Fibroblast of skin of abdomen (primary cell): ENCODE data around the gene PHETA1.
A peak's percentile ranks its signal among the peaks of the same experiment; 100 is the strongest.

Experiments
- DNase-seq: peaks from one replicate; pipeline ENCODE4 v3.0.0-alpha.2; 2013

PHETA1 gene

DNA sequence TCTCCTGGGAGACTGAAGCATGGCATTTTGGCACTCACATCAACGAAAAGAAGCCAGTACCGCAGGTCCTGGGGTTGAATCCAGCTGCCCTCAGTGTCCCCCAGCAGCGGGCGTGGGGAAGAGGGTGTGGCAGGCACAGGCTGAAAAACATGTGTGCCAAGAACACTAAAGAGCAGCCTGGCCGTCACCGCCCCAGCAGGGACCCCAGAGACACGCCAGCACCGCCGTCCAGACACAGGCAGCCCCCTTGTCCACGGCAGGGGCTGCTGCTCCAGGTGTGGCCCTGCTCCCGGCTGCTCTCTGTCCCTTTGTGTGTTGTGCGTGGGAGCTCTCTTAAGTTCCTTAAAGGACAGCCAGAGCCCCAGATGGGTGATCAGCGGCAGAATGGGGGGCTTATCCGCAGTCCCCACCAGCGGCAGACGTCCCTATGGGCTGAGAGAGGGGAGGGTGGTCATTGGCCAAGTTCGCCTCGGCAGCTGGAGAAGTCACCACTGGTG, 556 bp downstream of the PHETA1 start:
- no peak for DNase-seq

DNA sequence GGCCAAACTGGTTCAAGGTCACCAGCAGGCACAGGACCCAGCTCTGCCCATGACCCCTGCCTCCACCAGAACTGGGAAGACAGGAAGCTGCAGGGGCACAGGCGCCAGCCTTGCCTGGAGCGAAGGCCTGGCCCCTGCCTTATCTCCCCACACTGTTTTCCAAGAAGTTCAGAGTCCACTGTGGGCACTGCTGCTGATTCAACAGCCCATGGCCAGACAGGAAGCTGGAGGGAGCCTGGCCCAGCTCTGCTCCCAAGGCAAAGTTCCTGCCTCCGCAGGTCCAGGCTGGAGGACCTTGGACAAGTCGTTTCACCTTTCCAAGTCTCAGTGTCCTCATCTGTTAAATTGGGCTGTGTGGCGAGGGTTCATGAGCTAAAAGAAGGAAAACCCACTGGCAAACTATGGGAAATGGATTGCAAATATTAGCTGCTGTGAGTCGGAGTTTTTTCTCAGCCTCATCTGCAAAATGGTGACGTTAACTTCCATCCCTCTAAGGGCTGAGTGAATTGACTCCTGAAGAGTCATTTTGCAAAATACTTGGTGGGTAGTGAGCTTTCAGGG, 1.2 kb downstream of the PHETA1 start:
- no peak for DNase-seq

DNA sequence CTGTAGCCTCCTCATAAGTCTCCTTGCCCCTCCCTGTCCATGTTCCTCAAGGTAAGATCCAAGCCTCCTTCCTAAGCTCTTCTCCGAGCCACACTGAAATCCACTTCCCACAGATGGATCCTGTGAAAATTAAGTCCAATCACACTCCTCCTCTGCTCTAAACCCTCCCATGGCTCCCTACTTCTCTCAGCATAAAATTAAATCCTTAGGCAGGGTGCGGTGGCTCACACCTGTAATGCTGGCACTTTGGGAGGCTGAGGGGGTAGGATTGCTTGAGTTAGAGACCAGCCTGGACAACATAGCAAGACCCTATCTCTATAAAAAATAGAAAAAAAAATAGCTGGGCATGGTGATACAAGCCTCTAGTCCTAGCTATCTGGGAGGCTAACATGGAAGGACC, 2.3 kb downstream of the PHETA1 start:
- DNase-seq = no peak

DNA sequence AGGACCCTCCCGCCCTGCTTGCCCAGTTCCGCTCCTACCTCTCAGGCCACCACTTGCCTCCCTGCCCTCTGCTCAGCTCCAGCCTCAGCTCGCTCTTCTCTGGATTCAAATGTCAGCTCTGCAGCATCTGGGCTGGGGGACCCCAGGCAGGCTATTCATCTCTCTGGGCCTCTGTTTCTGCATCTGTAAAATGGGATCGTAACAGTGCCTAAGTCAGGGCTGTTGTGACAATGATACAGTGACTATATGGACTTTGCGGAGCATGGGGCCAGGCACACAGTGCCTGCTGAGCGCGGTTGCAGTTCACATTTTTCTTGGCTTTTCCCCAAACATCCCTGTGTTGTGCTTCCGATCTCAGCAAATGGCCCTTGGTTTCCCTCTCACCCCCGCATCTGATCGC, 2.8 kb downstream of the PHETA1 start:
- DNase-seq = no peak

DNA sequence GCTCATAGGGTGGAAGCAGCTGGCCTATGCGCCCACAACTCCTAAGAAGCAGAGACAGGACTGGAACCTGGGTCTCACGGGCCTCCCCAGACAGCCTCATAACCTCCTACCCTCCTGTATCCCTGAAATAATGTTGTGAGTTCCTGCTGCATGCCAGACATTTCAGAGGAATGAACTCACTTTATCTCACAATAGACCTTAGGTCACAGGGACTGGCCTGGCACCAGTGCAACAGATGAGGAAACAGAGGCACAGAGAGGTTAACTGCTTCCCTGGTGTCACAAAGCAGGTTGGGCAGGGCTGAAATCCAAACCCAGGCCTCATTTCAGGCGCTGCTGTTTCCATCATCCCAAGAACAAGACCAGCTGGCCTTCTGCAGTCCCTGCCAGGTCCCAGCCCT, 5.3 kb downstream of the PHETA1 start:
- peak; percentile 28 for DNase-seq

DNA sequence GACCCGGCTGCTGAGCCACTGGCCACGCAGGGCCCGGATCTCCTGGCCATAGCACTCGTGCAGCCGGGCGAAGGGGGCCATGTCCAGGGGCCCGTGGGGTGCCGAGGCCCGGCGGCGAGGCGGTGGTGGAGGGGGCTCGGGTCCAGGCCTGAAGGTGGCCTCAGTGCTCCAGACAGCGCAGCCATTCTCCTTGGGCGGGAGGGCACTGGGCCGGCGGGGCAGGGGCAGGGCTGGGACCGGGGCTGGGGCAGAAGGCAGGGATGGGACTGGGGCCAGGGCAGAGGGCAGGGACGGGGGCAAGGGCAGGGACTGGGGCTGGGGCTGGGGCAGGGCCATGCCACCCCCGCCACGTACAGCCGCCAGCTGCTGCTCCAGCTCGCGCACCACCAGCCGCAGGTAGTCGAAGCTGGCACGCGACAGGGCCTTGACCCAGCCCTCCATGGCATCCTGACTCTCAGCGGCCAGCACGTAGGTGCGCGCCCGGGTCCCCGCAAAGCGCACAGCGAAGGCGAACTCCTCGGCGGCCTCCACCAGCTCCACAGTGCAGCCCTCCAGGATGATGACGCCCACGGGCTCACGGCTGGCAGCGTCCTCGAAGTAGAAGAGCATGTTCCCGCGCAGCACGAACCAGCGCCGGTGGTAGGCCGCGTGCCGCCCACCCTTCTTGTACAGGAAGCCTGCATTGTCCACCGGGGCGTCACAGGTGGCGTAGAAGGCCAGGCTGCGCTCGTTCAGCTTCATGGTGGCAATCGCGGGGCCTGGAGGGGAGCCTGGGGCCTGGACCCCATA, 6.0 kb downstream of the PHETA1 start:
- no peak for DNase-seq

DNA sequence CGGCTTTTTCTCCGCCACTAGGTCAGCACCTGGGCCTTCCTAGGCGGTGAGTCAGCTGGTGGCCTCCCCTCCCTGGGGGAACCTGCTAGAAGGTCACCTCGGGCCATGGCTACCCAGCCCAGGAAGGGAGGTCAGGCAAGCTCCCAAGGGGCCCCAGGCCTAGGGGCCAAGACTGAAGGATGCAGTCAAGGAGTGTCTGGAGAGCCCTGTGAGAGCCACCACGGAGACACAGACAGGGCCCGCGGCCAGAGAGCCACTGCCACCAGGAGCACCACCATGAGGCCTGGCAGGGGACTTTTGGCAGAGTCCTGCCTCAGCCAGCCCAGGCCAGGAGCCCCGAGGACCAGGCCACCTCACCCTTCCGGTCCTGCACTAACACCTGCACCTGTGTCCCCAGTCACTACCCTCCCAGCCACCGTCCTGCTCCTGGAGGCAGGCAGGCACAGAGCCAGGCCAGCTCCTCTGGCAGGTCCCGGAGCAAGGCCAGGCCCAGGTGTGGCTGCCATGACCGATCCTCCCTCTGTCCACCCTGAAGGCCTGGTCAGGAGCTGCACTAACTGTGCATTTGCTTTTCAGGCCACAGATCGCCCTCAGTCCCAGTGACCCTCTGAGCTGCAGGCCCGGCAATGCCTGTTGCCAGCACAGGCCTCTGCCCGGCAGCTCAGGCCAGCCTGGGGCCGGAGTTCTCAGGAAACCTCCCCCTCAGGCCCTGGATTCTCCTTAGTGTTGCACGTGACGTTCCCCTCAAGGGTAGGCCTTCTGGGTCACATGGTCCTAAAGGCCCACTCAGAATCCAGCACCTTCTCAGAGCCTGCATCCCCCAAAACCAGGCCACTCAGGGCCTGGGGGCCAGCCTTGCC, 6.9 kb downstream of the PHETA1 start:
- DNase-seq = no peak

DNA sequence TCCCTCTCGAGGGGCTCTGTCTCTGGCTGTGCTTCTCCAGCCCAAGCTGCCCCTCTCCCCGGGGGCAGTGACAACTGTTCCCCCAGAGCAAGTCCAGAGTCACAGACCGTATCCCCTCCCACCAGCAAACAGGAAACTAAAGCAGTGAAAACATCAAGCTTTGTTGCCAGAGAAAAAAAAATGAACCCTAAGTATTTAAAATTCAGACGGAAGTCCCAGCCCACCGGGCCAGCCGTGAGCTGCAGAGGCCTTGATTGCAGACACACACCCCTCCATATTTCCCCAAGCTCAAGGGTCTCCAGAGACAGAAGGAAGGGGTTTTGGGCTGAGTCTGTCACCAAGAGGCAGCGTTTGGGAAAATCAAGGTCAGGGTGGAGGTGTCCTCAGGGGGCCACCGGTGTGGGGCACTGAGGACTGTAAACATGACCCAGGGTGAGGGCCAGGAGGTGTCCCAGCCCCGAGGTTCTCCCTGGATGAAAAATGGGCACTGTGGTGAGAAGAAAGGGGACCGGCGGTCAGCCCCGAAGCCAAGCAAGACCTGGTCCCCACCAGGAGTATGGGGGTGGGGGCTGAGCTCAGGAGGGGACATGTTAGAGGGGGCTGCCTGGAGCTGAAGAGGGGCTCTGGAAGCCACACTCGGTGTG, 7.7 kb downstream of the PHETA1 start:
- no peak for DNase-seq

DNA sequence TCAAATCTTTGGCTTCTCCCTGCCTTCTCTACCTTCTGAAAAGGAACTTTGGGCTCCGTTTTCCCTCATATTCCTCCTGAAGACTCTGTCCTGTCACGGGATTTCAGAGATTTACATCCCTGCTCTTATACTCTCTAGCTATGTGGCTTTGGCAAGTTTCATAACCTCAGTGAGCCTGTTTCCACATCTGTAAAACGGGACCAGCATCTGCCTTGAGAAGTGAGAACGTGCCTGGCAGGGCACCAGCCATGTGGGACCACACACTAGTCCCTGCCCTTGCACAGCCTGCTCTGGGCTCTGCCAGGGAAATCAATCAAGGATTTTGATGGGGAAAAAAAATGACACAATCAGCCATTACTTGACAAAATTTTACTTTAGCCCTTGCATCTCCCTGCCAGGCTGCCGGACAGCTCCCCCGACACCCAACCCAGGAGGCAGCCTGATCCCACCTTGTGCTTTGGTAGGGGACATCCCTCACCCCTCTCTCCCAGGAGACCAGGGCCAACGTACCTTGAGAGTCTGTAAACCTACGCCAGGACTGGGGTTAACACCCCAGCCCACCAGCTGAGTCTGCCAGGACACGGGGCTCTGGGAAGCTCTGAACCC, 8.5 kb downstream of the PHETA1 start:
- DNase-seq = no peak

DNA sequence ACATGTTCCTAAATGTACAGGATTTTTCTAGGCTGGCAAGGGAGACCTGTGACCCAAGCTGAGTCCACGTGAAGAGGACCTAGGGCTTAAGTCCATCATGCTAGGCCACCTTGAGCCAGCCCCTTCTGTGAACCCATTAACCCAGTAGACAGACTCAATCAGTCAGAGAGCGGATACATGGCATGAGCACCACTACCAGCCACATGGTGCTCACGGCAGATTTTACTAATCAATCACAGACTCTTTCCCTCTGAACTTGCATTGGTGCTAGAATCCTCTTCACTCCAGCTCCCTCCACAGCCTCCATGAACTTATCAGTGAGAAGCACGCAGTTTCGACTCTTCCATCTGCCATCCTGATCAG, 9.0 kb downstream of the PHETA1 start:
- no peak for DNase-seq

DNA sequence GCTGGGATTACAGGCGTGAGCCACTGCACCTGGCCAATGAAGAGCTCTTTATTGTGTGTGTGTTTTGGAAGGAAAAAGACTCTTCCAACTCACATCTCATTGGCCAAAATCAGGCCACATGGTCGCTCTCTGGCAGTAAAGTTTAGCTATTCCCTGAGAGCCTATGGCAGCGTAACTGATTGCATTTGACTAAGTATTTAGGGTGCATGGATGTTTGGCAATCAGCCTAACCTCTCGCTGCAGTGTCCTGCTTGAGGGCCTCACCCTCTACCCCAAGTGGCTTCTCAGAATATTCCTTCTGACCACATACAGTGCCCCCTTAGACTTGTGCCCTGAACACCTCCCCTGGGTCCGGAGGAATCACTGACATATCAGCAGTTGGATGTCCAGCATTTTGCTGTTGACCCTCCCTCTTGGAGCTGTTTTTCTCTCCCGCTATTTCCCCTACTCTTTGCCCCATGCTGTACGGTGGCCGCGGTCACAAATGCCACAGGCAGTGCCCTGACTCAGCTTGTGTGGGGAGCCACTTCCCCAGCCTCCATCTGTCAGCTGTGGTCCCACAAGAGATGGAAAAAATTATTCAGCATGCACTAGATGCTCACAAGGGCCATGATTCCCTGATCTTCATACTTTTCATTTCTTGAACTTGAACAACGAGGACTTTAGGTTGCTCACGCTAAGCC, 9.5 kb downstream of the PHETA1 start:
- DNase-seq = no peak

DNA sequence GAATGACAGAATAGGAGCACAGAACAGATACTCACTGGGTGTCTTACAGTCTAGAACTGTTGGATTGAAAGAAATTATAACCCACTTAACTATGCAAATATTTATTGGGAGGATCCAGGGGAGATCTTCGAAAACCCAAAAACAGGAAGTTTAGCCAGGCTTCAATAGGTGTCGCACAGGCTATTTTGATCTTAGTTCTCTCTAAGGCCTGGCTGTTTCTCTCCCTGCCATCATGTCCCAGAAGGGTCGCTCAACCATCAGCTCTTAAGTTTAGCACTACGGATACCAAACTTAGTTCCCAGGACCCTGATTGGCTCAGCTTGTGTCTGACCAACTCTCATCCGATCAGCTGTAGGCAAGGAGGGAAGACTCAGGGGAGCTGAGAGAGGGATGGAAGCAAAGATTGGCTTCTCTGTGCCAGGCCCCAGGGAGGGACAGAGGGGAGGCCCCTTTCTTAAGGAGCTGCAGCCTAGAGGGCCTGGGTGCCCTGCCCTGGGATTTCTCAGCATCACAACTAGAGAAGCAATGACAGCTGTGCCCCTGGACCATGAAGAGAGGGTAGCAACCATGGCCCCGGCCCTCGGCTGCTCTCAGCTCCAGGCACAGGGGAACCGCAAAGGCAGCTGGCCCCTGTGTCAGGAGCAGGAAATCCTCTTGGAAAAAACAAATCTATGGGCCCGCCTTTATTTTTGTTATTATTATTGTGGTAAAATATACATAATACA, 13.5 kb downstream of the PHETA1 start:
- no peak for DNase-seq

DNA sequence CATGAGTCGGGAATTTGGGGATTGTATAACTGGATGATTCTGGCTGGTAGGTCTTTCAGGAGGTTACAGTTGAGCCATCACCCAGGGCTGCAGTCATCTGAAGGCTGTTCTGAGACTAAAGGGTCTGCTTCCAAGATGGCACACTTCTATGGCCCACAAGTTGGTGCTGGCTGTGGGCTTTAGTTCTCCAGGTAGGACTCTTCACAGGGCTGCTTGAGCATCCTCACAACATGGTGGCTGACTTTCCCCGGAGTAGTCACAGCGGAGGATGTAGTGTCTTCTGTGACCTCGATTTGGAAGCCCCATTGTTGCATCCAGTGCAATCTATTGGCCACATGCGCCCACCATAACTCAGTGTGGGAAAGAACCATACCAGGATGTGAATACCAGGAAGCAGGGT, 14.4 kb downstream of the PHETA1 start:
- DNase-seq = no peak

DNA sequence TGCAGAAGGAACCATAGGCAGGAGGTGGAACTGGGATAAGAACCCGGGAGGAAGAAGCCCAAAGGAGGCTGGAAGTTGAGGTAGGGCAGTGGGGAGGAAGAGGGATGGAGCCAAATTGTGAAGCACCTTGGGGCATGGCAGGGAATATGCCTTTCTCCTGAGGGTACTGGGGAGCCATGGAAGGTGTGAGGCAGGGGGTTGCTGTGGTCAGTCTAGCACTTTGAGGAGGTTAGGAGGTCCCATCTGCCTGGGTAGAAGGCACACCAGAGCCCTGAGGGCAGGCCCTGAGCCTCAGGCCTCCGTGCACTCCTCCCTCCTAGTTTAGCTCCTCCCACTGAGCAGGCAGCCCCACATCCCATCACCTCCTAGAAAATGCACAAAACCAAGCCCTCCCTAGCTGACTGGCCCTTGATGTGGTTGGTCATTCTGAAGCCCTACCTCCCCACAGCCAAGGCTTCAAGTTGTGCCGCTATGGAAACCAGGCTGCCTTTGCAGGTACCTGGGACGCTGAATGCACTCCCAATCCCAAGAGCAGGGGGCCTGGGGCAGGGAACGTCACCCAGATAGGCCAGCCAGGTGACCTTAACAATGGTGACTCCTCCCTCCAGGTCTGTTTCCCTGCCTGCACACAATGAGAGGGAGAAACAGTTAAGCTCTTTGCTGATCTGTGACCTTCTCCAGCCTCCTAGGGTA, 15.1 kb downstream of the PHETA1 start:
- no peak for DNase-seq

DNA sequence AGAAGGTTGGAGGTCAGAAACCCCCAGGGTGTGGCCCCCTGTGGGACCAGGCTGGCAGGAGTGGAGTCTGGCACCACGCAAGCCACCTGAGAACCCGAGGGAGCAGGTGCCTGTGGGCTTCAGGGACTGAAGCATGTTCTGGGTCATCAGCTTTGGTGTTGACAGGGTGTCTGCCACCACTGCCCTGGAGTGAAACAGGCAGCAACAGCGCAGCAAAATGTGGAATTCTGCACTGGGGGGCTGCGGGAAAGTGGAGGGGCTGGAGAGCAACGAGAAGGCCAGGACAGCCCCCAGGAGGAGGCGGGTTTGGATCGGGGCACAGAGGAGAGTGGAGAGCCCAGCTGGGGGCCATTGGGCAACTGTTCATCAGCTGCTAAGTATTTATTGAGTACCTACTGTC, 15.9 kb downstream of the PHETA1 start:
- no peak for DNase-seq

DNA sequence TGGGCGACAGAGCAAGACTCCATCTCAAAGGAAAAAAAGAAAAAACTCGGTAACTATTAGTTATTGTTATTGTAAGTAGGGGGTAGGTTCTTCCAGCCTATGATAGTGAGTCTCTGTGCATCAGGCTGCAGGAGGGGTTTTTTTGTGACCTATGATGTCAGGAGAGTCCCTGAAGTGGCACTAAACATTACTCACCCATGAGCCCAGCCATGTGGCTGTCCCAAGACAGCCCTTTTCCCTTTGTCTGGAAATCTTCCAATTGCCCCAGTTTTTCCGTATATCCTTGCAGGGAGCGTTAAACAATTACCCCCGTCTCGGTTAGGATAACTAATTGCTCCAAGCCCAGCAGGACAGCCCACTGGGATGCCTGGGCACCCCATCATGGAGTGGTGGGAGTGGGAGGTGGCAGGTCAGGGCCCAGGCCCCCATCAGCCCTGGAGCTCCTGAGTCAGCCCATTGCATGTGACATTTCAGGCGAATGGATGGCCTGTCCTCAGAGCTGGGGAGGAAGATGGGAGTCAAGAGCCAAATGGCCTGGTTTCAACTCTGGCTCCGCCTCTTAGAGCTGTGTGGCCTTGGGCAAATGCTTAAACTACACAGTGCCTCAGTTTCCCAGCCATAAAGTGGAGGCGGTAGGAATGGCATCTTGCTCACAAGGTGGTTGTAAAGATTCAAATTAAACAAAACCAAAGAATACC, 16.4 kb downstream of the PHETA1 start:
- no peak for DNase-seq

DNA sequence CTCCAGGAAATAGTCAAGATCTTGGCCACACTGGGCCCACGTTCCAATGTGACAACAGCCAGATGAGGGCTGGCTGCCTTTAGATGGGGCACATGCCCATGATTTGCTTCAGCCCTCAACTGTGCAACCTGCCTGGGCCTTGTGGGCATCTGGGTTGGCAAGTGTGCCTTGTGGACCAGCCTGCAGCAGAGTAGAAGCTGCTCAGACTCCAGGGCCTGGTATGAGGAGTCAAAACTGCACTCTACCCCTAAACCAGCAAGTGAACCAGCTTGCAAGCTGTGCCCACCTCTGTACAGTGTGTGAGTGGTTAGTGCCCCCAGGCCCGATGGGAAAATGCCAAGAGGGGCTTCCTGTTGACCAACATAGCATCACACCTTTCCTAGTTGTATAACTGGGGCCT, 17.9 kb downstream of the PHETA1 start:
- no peak for DNase-seq

DNA sequence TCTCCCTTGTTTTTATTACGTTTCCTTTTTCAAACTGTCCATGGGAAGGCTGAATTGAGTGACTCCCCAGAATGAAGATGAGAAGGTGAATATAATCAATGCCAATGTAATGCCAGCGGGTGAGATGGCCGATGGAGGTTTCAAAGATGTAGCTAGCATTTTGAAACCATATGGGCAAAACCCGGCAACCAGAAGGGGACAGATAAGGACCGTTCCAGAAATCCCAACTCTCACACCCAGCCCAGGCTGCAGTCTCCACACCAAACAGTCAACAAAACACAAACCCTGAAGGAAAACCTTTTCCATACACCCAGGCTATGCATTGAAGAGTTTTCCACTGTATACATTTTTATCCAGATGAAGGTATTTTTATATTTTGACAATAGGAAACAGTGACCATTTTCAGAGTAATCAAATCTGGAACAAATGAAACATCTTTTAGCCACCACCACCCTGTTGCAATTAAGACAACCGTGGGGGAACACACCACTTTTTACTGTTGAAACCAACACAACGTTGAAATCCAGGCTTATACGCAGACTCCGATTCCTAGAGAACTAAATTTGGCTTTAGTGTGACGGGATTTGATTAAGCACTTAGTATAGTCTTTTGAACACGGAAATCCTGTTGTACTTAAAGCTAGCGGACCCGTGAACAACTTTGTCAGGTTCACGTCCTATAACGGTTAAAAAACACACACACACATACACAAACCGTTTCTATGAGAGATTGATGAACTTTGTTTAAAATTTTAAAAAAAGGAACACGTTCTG, 19.0 kb downstream of the PHETA1 start:
- DNase-seq = no peak

DNA sequence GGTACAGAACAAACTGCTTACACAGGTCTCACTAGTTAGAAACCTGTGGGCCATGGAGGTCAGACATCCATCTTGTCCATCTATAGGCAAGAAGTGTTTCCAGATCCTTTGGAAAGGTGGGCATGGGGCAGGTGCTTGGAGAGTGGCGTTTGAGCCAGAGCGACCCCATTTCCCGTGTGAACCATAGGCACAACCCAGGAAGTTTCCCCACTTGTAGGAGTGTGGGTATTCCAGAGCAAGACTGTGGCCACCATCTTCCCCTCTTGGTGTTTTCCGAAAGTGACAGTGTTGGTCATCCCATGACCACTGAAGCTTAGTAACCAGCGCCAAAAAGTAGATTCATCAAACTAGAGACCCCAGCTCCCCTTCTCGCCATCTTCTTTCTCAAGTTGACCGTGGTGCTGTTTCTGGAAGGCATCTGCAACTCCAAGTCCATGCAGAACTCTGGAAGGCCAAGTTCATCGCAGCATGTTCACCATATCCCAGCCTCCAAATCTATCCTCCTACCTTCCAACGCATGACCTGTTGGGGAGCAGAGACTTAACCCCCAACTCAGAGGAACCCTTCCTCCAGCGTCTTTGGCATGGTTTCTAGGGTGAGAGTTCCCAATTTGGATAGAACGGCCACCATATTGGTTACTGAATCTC, 19.7 kb downstream of the PHETA1 start:
- no peak for DNase-seq
